HG03159 (cell line): ENCODE data around the gene BTBD1.
A peak's percentile ranks its signal among the peaks of the same experiment; 100 is the strongest.
"Not testable (repeated sequence)": the region's sequence is repeated elsewhere in the genome, so short reads cannot be mapped to it uniquely, and the experiment has no call there.

Source experiments
- ATAC-seq: cut with Tn5 transposase; IDR thresholded peaks from one replicate; pipeline ENCODE4 v1.9.1; 2021; ENCODE audit warnings: mild to moderate bottlenecking, moderate library complexity; ENCODE audit not compliant: unreplicated experiment

BTBD1 gene

DNA sequence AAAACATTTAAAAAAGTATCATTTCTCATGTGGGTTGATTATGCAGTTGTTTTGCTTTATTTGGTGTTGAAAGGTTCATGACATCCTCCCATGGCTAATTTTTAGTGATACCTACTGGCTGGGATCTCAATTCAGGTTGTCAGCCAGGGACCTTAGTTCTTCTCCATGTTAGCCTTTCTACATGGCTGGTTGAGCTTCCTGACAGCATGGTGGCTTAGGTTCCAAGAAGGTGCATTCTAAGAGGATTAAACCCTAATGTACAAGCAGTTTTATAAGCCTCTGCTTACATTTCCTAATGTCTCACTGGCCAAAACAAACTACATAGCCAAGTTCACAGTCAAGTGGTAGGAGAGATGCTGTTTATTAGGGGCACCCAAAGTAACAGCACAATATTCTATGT lies 31.0 kb upstream of the BTBD1 start:
- no peak for ATAC-seq

DNA sequence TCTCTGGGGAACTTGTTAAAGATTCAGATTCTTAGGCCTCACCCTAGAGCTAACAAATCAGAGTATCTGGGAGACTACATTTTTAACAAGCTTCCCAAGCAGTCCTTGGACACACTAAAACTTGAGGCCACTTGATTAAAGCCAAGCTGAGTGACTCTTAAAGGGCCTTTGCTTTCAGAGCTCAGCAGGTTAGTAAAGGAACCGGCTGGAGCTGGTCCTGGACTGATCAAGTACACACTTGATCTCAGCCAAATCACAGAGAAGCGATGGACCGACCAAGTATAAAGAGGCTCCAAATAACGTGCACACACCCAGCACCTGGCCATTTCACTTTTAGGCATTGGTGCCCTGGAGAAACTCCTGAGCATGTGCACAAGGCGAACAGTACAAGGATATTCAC lies 27.5 kb upstream of the BTBD1 start:
- ATAC-seq: no peak

DNA sequence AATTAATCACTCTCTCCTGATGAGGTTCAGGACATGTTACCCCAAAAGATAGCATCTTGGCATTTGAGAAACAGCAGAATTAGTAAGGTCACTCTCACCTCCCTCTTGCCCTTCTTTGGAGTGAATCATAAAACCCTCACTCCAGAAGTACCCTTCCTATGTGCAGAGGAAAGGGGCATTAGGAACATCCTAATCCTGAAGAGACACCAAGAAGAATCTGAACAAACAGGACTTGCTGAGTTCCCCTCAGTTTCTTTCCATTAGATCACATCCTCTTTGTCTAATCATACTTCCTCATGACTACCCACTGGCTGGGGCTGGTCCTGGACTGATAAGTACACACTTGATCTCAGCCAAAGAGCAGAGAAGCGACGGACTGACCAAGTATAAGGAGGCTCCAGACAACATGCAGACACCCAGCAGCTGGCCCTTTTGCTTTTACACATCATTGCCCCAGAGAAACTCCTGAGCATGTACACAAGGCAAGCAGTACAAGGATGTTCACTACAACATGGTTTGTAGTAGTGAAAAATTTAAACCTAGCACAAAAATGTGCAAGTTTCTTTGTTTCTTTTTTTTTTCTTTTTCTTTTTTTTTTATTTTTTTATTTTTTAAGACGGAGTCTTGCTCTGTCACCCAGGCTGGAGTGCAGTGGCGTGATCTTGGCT lies 25.4 kb upstream of the BTBD1 start:
- peak; percentile 95 for ATAC-seq

DNA sequence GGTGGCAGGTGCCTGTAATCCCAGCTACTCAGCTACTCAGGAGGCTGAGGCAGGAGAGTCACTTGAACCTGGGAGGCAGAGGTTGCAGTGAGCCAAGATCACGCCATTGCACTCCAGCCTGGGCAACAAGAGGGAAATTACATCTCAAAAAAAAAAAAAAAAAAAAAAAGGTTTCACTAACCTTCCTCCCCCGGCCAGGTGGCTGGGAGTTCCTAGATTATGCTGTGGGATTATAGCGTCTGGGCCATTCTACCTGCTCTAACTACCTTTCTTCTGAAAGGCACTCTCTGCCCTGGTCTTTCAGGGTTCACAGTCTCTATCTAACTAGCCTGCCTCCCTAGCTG lies 24.9 kb upstream of the BTBD1 start:
- peak; percentile 26 for ATAC-seq

DNA sequence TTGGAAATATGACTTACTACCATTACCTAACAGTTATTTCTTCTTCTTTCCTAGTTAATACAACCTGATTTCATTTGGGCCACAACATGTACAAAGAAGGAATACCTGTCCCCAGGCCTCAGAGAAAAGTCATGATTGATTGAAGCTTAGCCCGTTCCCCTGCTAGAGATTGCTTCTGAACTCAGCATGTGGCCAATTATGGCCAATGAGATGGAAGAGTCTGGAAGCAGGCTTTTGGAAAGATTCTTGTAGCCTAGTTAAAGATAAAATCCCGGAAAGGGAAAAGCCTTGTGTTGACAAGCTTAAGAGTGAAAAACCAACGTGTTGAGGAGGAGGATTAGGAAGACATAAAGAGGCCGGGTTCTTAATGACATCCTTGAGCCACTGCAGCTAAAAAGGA lies 23.4 kb upstream of the BTBD1 start:
- no peak for ATAC-seq

DNA sequence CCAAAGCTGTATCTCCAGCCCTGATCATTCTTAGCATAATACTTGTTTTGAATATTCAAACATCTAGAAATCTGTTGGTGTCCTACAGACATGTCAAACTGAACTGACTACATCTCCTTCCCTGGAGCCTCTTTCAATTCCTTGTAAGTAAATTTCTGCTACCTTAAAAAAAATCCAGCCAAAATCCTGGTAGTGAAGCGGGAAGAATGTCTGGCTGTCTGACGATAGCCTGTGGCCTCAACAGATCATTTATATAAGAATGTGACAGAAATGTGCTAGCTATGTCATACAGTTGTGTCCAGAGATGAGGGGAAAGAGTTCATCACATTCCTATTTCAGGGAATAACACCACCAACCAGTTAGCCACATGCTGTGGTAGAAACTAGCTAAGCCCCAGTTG lies 21.8 kb upstream of the BTBD1 start:
- no peak for ATAC-seq

DNA sequence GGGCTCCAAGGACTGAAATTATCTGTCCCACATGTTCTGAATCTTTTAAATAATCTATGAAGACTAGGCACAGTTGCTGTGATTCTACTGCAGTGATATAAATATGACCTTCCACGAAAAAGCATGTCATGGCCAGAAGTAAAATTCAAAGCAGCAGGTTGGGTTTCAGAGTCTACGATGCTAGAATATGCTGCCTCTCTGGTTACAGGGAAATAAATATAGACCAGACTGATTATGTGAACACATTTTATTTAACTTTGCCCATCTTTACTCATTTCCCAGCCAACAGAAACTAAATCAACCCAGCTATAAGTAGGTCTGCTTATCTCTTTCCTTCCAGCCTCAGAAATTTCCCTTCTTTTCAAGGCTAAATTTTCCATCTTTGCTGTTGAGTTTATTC lies 20.5 kb upstream of the BTBD1 start:
- ATAC-seq: no peak

DNA sequence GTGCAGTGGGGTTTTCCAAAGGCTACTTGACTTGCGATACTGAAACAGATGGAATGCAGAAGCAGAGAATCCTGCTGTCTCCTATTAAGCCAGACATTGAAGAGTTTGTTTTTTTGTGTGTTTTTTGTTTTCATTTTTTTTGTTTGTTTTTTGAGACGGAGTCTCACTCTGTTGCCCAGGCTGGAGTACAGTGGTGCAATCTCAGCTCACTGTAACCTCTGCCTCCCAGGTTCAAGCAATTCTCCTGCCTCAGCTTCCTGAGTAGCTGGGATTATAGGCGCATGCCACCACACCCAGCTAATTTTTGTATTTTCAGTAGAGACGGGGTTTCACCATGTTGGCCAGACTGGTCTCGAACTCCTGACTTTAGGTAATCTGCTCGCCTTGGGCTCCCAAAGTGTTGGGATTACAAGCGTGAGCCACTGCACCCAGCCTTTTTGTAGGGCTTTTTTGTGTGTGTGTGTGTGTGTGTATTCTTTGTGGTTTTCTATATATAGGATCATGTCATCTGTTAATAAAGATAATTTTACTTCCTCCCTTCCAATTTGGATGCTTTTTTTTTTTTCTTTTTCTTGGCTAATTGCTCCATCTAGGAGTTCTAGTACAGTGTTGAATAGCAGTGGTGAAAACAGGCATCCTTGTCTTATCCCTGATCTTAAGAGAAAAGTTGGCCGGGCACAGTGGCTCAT lies 19.0 kb upstream of the BTBD1 start:
- ATAC-seq: not testable (repeated sequence)

DNA sequence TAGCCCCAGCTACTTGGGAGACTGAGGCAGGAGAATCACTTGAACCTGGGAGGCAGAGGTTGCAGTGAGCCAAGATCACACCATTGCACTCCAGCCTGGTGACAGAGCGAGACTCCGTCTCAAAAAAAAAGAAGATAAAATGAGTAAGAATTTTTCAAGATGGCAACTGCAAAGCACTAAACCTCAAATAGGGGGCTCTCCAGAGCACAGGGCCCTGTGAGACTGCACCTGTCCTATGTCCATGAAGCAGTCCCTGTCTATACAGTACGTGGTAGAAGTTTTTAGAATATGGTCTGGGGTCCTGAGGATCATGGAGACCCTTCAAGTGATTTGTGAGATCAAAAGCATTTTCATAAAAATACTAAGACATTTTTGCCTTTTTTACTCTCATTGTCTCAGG lies 18.4 kb upstream of the BTBD1 start:
- not testable (repeated sequence) for ATAC-seq

DNA sequence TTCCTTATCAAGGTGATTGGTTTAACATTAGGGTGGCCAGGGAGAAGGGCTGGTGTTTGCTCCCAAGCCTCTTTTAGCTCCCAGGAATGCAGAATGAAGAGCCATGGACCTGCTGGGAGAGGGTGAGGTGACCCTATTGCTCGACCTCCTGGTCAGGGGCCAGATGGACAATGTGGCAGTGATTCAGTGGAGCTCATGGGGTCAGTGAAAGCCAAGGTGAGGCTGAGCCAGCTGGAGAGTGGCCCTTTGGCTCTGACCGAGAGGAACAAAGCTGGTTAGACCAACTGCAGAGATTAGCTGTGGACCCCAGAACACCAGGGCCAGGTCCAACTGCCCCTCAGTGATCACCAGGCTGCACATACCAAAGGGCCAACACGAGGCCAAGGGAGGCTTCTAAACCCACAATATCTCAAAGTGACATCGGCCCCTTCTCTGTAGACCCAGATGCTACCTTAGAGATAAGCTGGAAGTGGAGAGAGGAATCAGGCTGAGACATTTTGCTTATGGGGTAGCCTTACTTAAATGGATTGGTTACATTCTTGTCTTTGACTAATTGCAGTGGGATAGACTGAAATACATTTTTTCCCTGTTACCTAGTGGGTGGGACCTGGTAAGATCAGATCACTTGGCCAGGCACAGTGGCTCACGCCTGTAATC lies 15.8 kb upstream of the BTBD1 start:
- ATAC-seq: no peak

DNA sequence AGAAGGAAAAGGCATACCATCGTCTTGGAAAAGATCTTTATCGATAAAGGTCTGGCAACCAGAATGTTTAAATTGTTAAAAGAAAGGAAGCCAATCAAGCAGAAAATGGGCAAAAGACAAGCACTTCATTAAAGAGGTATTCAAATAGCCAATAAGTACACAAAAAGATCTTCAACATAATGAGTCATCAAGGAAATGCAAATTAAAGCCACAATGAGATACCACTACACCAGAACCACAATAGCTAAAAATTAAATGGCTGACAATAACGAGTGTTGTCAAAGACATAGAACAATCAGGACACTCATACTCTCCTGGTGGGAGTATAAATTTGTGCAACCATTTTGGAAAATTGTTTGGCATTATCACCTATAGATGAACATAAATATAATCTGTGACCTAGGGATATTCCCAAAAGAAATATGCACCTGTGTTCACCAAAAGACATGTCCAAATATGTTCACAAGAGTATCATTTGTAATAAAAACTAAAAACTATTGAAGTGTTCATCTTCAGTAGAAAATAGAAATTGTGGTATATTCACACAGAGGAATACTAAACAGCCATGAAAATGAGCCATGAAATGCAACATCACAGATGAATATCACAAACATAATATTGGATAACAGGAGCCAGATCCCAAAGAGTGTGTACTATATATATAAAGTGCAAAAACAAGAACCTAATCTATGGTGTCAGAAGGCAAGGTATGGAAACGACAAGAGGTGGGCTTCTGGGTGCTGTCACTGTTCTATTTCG lies 14.4 kb upstream of the BTBD1 start:
- ATAC-seq: no peak

DNA sequence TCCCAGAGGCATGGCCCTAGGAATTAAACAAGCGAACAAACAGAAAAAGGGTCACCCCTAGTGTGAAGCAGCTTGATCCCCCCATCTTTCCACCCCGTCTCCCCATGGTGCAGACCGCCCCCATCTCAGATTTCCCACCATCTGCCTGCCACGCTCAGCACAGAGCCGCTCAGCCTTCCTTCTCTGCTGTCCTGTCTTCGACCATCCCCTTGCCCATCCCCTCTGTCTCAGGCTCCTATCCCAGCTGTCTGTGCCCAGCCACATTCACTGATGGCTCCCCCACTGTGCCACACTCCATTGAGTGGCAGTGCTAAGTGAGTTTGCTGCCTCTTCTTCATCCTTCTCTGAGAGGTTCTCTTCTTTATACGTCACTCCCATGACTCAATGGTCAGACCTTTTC lies 11.7 kb upstream of the BTBD1 start:
- no peak for ATAC-seq

DNA sequence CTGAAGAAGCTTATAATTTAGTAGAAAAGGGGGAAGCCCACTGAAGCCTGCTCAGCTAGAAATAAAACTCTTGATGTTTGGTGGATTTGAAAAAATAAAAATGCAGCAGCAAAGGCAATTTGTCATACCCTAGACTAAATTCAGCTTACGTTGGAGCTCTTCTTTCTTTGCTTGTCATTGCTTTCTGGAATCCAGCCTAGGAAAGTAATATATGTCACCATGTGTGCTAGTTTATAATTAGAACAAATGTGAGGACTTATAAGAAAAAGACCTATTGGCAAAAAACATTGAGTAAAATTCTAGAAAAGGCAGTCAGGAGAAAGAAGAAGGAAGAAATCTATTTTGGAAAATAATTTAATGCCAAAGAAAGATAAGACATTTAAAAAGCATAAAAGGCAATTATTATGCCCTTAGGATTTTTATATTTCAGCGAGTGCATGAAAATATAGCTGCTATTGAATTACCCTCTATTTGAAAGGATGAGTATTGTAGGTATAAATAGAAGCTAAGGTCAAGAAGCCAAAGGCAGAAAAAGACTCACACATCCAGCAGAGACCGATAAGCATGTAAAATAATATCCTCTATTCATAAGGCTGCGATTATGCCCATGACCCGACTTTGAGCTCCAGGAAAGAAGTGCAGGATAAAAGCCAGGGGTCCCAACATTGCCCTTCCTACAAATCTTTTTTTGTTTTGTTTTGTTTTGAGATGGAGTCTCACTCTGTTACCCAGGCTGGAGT lies 10.6 kb upstream of the BTBD1 start:
- ATAC-seq: no peak

DNA sequence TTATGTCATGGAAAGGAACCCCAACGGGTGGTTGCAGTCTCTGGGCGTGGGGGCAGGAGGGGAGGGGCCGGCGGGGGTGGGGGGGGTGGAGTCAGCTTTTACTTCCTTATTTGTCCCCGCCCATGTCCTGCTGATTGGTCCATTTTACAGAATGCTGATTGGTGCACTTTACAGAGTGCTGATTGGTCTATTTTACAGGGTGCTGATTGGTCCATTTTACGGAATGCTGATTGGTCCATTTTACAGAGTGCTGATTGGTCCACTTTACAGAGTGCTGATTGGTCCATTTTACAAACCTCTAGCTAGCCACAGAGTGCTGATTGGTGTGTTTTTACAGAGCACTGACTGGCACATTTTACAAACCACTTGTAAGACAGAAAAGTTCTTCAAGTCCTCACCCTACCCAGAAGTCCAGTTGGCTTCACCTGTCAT lies 2.2 kb upstream of the BTBD1 start:
- not testable (repeated sequence) for ATAC-seq

DNA sequence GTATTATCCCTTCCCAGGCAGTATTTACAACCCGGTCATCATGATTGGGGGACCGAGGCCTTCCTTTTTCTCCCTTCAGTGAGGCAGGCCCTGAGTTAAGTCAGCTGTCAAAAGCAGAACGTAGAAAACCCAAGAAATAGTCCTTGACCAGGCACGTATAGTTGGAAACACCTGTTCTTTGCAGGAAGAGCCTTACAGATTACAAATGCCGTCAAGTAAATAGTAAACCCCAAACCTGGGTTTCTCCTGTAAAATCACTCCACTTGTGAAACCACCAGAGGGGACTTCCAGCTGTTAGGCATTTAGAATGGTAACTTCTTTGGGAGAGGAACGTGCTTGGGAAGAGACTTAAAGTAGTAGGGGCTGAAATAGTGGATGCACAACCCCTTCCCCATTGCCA lies 1.0 kb upstream of the BTBD1 start:
- no peak for ATAC-seq

DNA sequence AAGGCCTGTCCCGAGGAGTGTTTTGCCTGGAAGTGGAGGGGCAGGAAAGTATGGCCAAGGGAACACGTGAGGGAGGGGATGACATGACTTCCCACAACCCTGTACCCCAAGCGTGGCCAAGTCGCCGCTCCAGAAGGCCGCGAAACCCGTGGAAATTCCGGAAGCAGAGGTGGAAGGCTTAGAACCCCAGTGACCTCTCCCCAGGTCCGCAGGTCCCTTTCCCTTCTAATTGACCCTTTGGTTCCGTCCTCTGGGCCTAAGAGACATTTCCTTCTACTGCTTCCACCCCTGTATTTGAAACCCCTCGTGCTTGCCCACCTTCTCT lies 548 bp upstream of the BTBD1 start:
- no peak for ATAC-seq

DNA sequence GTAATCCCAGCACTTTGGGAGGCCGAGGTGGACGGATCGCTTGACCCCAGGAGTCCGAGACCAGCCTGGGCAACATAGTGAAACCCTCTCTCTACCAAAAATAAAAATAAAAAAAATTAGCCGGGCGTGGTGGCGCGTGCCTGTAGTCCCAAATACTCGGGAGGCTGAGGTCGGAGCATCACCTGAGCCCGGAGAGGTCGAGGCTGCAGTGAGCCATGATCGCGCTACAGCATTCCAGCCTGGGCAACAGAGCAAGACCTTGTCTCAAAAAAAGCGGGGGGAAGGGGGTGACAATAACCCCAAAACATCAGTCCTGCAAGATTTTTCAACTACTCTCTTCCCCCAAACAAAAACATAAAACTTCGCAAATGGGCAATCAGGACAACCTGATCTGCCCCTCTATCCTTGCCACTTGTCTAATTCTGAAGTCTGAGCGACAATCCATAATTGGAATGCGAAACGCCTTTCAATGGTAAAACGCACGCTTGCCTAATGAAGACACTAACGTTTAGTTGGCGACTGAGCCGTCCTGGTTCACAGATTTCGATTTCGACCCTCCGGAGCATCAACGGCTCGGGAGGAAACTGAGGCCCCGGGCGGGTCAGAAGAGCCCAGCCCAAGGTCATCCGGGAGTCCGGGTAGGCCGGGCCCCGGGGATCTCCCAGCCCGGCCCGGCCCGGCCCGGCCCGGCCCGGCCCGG lies 868 bp downstream of the BTBD1 start:
- ATAC-seq: no peak

DNA sequence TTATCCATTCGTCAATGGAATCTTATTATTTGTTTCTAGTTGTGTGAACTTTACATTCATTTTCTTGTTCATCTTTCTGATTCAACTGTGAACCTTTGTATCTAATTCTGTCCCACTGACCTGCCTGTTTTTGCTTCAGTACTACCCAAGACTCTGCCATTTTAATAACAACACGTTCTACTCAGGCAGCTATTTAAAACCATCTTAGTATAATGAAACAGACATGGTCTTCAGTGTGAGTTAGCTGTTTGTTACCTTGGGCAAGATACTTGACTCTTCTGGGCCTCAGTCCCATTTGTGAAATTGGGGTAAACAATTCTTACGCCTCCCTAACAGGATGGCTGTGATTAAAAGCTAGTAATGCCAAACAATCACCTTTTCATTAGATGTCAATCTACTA lies 1.6 kb downstream of the BTBD1 start:
- ATAC-seq: no peak

DNA sequence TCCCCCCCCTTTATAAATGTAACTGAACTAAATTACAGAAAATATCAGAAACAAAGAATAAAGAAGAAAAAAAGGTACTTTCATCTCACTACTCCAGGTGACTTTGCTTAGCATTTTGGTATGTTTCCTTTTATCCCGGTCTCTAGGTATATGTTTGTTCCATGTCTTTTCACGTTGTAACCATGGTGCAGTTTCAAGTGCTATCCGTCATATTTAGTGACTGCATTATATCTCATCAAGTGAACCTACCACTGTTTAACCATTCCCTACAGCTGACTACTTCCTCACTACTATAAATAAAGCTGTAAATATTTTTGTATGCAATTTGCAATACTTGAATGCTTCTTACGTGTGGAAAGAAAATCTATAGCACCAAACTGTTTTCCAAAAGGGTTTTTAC lies 2.2 kb downstream of the BTBD1 start:
- no peak for ATAC-seq

DNA sequence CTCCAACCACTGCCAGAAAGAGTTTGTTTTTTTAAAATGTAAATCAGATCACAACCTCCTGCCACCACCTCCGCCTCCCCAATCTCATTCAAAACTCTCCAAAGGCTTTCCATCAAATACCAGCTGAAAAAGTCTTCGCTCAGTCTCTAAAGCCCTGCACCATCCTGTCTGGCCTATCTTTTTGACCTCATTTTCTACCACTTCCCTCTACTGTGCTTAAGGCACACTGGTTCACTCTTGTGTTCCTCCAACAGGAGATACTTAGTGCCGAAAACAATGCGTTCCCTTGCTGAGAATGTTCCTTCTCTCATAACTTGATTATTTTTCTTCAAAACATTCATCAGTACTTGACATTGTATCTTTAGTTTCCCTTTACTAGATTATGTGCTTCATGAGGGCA lies 3.5 kb downstream of the BTBD1 start:
- no peak for ATAC-seq

DNA sequence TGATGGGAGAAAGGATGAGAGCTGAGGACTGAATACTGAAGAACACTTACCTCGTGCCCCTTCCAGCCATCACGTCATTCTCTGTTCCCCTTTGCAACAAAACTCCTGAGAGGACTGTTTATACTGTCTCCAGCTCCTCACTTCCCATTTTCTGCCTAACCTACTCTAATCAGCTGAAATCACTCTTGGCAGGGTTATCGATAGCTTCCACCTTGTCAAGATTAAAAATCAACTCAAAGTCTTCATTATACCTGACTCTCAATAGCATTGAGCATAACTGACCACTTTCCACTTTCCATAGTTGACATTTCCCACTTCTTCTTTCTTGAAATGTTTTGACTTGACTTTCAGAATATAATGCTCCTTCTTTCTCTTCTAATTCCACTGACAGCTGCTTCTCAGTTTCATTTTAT lies 4.3 kb downstream of the BTBD1 start:
- no peak for ATAC-seq
